ENCODE measurements around the gene TUNAR. TPM values are rescaled to one million over a fixed set of nuclear protein-coding genes. Genes with fewer than 3 reads are reported as not detected.

TUNAR gene
- total RNA-seq, 1 donor from 2014 or later, result 0.06 TPM

DNA sequence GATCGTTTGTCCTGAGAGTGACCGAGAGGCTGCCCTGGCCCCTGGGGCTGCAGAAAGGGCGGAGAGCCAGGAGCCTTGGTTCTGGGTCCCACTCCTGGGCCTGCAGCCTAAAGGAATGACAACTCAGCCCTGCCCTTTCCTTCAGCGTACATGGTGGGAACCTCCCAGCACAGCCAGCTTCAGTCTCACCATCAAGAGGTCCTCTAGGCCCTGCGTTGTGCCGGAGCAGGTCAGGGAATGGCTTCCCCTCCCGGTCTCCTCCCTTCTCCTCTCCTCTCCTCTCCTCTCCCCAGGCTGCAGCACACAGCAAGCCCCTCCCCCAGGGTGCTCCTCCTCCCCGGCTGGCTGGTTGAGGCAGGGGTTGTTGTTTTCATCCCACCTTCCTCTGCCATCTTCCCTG, 44.6 kb upstream of the TUNAR start:
- no peak for DNase-seq (ENCODE audit: low read depth)
- H3K4me3 ChIP-seq (ENCODE audit: low read depth, low read length), result no peak overlapping the region
- TF ChIP-seq CTCF (conservative IDR thresholded peaks at IDR 0.05; ENCODE audit: low read depth, low read length), result no peak

DNA sequence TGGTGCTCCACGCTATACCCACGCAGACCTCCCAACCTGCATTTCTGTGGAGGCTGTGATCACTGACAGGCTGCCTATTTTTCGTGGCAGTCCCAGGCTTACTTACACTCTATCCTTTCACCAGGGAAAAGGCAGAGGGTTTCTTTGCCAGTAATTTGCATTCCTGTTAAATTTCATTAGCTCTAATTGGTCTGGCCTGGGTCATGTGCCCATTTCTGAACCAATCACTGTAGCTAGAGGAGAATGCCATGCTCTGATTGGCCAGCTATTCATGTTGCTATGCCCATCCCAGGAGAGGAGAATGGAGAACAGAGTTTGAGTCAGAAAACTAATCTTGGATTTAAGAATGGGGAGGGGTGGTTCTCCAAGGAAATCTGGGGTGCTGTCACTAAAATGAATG, 43.2 kb upstream of the TUNAR start:
- DNase-seq (ENCODE audit: low read depth), result no peak
- no peak for TF ChIP-seq CTCF (conservative IDR thresholded peaks at IDR 0.05; ENCODE audit: low read depth, low read length)
- no peak overlapping the region for H3K4me3 ChIP-seq (ENCODE audit: low read depth, low read length)

GRCh38 chr14:95834496-95834895, 42.1 kb upstream of the TUNAR start:
- DNase-seq (ENCODE audit: low read depth), result no peak
- no peak overlapping the region for H3K4me3 ChIP-seq (ENCODE audit: low read depth, low read length)
- no peak for TF ChIP-seq CTCF (conservative IDR thresholded peaks at IDR 0.05; ENCODE audit: low read depth, low read length)

DNA sequence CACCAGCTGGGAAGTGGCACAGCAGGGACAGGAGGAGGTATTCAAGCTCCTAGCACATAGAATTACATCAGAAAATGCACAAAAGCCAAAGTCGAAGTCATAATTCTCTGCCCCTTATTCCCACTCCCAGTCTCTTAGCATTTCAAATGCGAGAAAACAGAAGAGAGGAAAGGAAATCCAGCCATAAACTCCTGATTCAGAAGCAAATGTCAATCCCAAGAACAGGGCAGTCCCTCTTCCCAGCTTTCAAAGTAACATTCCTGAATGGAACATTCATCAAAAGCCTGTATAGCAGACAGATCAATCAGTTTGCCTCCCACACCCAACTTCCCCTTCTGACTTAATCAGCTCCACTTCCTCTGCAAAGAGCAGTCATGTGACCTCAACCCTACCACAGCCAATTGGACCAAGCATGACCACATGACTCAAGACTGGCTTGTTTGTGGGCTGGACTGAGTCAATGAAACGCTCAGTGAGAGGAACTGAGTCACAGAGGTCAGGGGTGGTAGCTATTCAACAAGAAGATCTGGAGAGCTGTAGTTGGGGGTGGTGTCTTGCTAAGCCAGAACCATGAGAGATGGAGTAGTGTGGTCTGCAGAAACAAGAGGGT, 41.4 kb upstream of the TUNAR start:
- no peak for TF ChIP-seq CTCF (conservative IDR thresholded peaks at IDR 0.05; ENCODE audit: low read depth, low read length)
- DNase-seq (ENCODE audit: low read depth), result peak; percentile 23
- no peak overlapping the region for H3K4me3 ChIP-seq (ENCODE audit: low read depth, low read length)

GRCh38 chr14:95838862-95839261, 37.8 kb upstream of the TUNAR start:
- no peak overlapping the region for H3K4me3 ChIP-seq (ENCODE audit: low read depth, low read length)
- DNase-seq (ENCODE audit: low read depth), result no peak
- no peak for TF ChIP-seq CTCF (conservative IDR thresholded peaks at IDR 0.05; ENCODE audit: low read depth, low read length)

GRCh38 chr14:95840094-95840700, 36.4 kb upstream of the TUNAR start:
- no peak for DNase-seq (ENCODE audit: low read depth)
- no peak for TF ChIP-seq CTCF (conservative IDR thresholded peaks at IDR 0.05; ENCODE audit: low read depth, low read length)
- H3K4me3 ChIP-seq (ENCODE audit: low read depth, low read length), result no peak overlapping the region

- DNase-seq (ENCODE audit: low read depth), result no peak
- TF ChIP-seq CTCF (conservative IDR thresholded peaks at IDR 0.05; ENCODE audit: low read depth, low read length), result no peak
- no peak overlapping the region for H3K4me3 ChIP-seq (ENCODE audit: low read depth, low read length)
Observed at GRCh38 chr14:95841668-95842067, 35.0 kb upstream of the TUNAR start.
